Measurements from ENCODE around the gene SOX13. TPM values are rescaled to one million over a fixed set of nuclear protein-coding genes. Genes with fewer than 3 reads are reported as not detected.

SOX13 gene
- total RNA-seq, 1 experiment from 2014 or later = 35.6 TPM

GRCh38 chr1:204102029-204102611, 29.2 kb downstream of the SOX13 start:
- DNase-seq (ENCODE audit: low read depth, low spot score) = no peak

GRCh38 chr1:204102739-204103430, 30.0 kb downstream of the SOX13 start:
- H3K4me3 ChIP-seq (replicated peaks in 1 of 2; ENCODE audit: low read depth in 1 of 2, low read length in 2 of 2) = no peak overlapping the region
- H3K27ac ChIP-seq (ENCODE audit: low read depth, low read length) = peak overlapping the region; percentile 74
- DNase-seq (ENCODE audit: low read depth, low spot score) = peak; percentile 31
- no peaks in the 10 kb centered on the region for H3K9me2 ChIP-seq (ENCODE audit: insufficient read depth)
- H3K4me1 ChIP-seq (ENCODE audit: control insufficient read depth in 1 of 2, insufficient read depth in 2 of 2, low read length in 2 of 2) = peaks cover 44 to 59% of the 10 kb centered on the region in 2 experiments
- H3K9me3 ChIP-seq (ENCODE audit: control insufficient read depth in 1 of 2, insufficient read depth in 1 of 2, low read depth in 1 of 2, low read length in 2 of 2) = no peaks in the 10 kb centered on the region
- H3K9ac ChIP-seq (ENCODE audit: low read length) = peak overlapping the region; percentile 37; the same call in 1 of the 2 replicates
- no peak overlapping the region for H2AFZ ChIP-seq (ENCODE audit: low read depth, low read length, poor library complexity, severe bottlenecking)
- peak; percentile 33 for ATAC-seq
- ChIA-PET CTCF (no interaction called here), RAD21 (ENCODE audit: low non-redundant PET in 1 of 2, low total read pairs in 2 of 2, uncharacterized antibody in 2 of 2, unreplicated experiment in 2 of 2) (no interaction called here), POLR2A (no interaction called here)
- peak overlapping the region; percentile 77 for H3K4me2 ChIP-seq (ENCODE audit: low read length)
- intact Hi-C loops (cut with micrococcal nuclease) = loop anchor here (2.0 kb wide), 1 partner anchor 46 kb away; no protein-coding TSS in a partner anchor
- BruUV-seq (replicated peaks) = no TSS peak
- no peaks in the 10 kb centered on the region for H3K36me3 ChIP-seq (ENCODE audit: control insufficient read depth in 1 of 2, insufficient read depth in 2 of 2, low read length in 2 of 2)
- H3K79me2 ChIP-seq (ENCODE audit: insufficient read depth, low read length) = peaks cover 32% of the 10 kb centered on the region; the same call in 1 of the 2 replicates
- no peaks in the 10 kb centered on the region for H3K27me3 ChIP-seq (ENCODE audit: insufficient read depth, low read length)
- H4K20me1 ChIP-seq (ENCODE audit: insufficient read depth) = no peaks in the 10 kb centered on the region
- TF ChIP-seq, protein P1, sequence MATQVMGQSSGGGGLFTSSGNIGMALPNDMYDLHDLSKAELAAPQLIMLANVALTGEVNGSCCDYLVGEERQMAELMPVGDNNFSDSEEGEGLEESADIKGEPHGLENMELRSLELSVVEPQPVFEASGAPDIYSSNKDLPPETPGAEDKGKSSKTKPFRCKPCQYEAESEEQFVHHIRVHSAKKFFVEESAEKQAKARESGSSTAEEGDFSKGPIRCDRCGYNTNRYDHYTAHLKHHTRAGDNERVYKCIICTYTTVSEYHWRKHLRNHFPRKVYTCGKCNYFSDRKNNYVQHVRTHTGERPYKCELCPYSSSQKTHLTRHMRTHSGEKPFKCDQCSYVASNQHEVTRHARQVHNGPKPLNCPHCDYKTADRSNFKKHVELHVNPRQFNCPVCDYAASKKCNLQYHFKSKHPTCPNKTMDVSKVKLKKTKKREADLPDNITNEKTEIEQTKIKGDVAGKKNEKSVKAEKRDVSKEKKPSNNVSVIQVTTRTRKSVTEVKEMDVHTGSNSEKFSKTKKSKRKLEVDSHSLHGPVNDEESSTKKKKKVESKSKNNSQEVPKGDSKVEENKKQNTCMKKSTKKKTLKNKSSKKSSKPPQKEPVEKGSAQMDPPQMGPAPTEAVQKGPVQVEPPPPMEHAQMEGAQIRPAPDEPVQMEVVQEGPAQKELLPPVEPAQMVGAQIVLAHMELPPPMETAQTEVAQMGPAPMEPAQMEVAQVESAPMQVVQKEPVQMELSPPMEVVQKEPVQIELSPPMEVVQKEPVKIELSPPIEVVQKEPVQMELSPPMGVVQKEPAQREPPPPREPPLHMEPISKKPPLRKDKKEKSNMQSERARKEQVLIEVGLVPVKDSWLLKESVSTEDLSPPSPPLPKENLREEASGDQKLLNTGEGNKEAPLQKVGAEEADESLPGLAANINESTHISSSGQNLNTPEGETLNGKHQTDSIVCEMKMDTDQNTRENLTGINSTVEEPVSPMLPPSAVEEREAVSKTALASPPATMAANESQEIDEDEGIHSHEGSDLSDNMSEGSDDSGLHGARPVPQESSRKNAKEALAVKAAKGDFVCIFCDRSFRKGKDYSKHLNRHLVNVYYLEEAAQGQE (IDR thresholded peaks at IDR 0.05; ENCODE audit: low read depth) = no peak
- peak; percentile 78 for TF ChIP-seq EGR1 (IDR thresholded peaks at IDR 0.05; ENCODE audit: low read depth)
- TF ChIP-seq MAX (IDR thresholded peaks at IDR 0.05) = peak; percentile 45; the same call in 1 of the 2 replicates
- TF ChIP-seq JUND (IDR thresholded peaks at IDR 0.05) = peak; percentile 31; the same call in 1 of the 2 replicates
- TF ChIP-seq EZH2phosphoT487 (IDR thresholded peaks at IDR 0.05; ENCODE audit: borderline replicate concordance) = no peak
- TF ChIP-seq ELF1 (IDR thresholded peaks at IDR 0.05; ENCODE audit: borderline replicate concordance, low read depth) = no peak
- TF ChIP-seq TCF7L2 (IDR thresholded peaks at IDR 0.05; ENCODE audit: borderline replicate concordance, extremely low read depth, insufficient read depth, insufficient read length) = no peak
- TF ChIP-seq ZFX (IDR thresholded peaks at IDR 0.05) = no peak

More at GRCh38 chr1:204102029-204102611, 29.2 kb downstream of the SOX13 start:
- ChIA-PET POLR2A (no interaction called here), CTCF (no interaction called here), RAD21 (ENCODE audit: low non-redundant PET in 1 of 2, low total read pairs in 2 of 2, uncharacterized antibody in 2 of 2, unreplicated experiment in 2 of 2) (no interaction called here)
- no TSS peak for BruUV-seq (replicated peaks)
- intact Hi-C loops (cut with micrococcal nuclease) = loop anchor here (2.0 kb wide), 1 partner anchor 45 kb away; no protein-coding TSS in a partner anchor
- Histone ChIP-seq H3K79me2 (ENCODE audit: insufficient read depth, low read length) (peaks cover 33% of the 10 kb centered on the region; the same call in 1 of the 2 replicates), H2AFZ (ENCODE audit: low read depth, low read length, poor library complexity, severe bottlenecking) (no peak overlapping the region), H3K4me2 (ENCODE audit: low read length) (peak overlapping the region; percentile 77), H3K9me2 (ENCODE audit: insufficient read depth) (no peaks in the 10 kb centered on the region), H3K4me1 (ENCODE audit: control insufficient read depth in 1 of 2, insufficient read depth in 2 of 2, low read length in 2 of 2) (peaks cover 49 to 67% of the 10 kb centered on the region in 2 experiments), H4K20me1 (ENCODE audit: insufficient read depth) (no peaks in the 10 kb centered on the region), H3K9me3 (ENCODE audit: control insufficient read depth in 1 of 2, insufficient read depth in 1 of 2, low read depth in 1 of 2, low read length in 2 of 2) (no peaks in the 10 kb centered on the region), H3K27ac (ENCODE audit: low read depth, low read length) (peak overlapping the region; percentile 74; the same call in 1 of the 2 replicates), H3K27me3 (ENCODE audit: insufficient read depth, low read length) (no peaks in the 10 kb centered on the region), H3K4me3 (replicated peaks in 1 of 2; ENCODE audit: low read depth in 1 of 2, low read length in 2 of 2) (no peak overlapping the region), H3K9ac (ENCODE audit: low read length) (no peak overlapping the region), H3K36me3 (ENCODE audit: control insufficient read depth in 1 of 2, insufficient read depth in 2 of 2, low read length in 2 of 2) (no peaks in the 10 kb centered on the region)
- TF ChIP-seq SP1 (IDR thresholded peaks at IDR 0.05; ENCODE audit: low read depth) = no peak
- TF ChIP-seq, protein P2, sequence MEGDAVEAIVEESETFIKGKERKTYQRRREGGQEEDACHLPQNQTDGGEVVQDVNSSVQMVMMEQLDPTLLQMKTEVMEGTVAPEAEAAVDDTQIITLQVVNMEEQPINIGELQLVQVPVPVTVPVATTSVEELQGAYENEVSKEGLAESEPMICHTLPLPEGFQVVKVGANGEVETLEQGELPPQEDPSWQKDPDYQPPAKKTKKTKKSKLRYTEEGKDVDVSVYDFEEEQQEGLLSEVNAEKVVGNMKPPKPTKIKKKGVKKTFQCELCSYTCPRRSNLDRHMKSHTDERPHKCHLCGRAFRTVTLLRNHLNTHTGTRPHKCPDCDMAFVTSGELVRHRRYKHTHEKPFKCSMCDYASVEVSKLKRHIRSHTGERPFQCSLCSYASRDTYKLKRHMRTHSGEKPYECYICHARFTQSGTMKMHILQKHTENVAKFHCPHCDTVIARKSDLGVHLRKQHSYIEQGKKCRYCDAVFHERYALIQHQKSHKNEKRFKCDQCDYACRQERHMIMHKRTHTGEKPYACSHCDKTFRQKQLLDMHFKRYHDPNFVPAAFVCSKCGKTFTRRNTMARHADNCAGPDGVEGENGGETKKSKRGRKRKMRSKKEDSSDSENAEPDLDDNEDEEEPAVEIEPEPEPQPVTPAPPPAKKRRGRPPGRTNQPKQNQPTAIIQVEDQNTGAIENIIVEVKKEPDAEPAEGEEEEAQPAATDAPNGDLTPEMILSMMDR (IDR thresholded peaks at IDR 0.05 in 2 of 3, conservative IDR thresholded peaks at IDR 0.05 in 1 of 3; ENCODE audit: borderline replicate concordance in 1 of 3, insufficient read depth in 1 of 3, low read depth in 2 of 3, low read length in 2 of 3) = 0 out of 6 replicates have a peak, but pooled peaks of 1 of the 3 experiments have one; percentile 1
- ATAC-seq = no peak
